GM21381 (cell line): ENCODE measurements around the gene SERPINE2.

Experiments
- ATAC-seq: cut with Tn5 transposase; IDR thresholded peaks from one replicate; pipeline ENCODE4 v1.9.1; 2021; ENCODE audit warnings: mild to moderate bottlenecking, moderate library complexity; ENCODE audit not compliant: unreplicated experiment

The SERPINE2 gene, protein sequence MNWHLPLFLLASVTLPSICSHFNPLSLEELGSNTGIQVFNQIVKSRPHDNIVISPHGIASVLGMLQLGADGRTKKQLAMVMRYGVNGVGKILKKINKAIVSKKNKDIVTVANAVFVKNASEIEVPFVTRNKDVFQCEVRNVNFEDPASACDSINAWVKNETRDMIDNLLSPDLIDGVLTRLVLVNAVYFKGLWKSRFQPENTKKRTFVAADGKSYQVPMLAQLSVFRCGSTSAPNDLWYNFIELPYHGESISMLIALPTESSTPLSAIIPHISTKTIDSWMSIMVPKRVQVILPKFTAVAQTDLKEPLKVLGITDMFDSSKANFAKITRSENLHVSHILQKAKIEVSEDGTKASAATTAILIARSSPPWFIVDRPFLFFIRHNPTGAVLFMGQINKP

DNA sequence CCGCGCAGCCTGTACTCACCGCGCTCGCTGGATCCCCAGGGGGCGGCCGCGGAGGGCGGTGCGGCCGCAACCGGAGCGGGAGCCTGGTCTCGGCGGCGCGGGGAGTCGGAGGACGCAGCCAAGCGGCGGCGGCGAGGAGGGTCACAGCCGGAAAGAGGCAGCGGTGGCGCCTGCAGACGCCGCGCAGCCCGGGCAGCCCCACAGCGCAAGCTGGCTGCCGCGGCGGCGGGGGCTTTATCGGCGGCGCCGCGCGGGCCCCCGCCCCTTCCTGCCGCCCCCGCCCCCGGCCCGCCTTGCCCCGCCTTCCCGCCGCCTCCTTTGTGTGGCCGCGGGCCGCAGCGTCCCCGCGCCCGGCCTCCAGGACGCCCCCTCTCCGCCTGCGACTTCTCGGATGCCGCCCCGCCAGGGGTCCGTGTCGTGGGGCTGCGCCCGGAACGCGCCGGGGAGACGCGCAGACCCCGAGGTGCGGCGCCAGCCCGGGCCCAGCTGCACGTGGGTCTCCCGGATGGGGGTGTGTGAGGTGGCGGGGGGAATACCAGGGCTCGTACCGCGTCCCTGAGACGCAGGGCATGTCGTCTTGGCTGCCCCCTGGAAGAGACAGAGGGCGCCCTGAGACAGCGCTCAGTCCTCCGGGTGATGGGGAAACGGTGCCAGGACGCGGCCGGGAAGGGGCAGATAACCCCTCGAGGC, at the start of gene SERPINE2:
SERPINE2 (minus strand) TSS at position 207 of the 690 bp plus-strand sequence. CDS start 37,386 bp downstream, outside the sequence.
- peak; percentile 60 for ATAC-seq

DNA sequence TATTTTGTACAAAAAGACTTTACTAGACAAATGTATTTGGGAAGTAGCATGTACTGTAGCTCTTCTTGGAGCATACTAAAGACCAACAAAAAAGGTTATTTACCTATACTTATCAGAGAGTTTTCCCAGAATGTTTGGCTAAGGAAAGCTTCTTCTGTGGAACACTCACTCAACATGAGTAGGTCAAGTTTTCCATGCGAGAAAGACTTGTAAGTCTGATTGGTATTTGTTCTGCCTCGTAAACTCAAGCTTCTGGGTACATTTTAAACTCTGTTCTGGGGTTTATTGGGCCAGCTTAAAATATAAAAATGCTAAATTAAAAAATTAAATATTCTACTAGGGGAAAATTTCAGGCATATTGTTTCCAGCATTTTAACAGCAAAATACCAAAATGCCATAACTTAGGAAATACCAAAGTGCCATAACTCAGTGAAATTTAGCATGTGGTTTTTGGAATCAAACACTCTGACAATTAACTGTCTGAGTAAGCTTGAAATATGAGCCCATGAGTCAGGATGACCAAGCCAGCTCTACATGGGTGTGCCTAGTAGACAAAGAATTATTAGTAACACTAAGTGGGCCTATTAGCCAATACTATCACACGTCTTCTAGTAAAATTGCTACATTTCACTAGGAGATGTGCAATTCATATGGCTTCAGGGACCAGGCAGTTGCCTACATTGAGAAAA, 47.3 kb upstream of the SERPINE2 start:
- ATAC-seq, result no peak

DNA sequence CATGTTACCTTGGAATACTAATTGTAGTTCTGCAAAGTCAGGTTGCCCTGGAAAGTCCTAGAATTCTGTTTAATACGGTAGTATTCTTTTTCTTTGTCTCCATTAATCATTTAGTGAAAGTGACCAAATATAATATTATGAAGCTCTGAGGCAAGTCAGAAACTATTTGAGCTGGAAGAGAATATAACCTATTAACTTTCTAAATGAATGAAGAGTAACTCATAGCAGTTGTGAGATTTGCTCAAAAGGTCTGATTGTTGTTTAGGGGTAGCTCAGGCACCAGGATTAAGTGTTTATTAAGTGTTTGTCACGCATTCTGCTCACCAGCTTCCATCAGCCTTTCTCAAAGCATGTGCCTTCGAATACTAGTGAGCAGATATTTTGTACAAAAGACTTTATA, 46.7 kb upstream of the SERPINE2 start:
- no peak for ATAC-seq

DNA sequence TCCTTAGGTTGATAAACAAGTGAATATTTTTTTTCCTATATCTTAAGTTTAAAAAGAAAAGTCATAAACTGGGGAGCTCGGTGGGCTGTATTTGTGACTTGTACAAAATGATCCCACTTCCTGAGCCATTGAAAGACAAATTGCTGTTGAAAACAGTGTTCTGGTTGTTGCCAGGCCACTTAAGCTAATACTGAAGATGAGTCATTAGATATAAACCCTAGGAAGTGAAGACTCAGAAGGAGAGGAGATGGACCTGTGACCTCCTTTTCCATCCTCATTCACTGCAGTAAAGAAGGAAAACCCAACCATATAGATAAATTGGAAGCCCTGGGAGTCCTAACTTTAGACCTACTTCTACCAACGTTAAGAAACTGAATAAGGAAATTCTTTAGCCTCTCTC, 46.2 kb upstream of the SERPINE2 start:
- ATAC-seq, result no peak

DNA sequence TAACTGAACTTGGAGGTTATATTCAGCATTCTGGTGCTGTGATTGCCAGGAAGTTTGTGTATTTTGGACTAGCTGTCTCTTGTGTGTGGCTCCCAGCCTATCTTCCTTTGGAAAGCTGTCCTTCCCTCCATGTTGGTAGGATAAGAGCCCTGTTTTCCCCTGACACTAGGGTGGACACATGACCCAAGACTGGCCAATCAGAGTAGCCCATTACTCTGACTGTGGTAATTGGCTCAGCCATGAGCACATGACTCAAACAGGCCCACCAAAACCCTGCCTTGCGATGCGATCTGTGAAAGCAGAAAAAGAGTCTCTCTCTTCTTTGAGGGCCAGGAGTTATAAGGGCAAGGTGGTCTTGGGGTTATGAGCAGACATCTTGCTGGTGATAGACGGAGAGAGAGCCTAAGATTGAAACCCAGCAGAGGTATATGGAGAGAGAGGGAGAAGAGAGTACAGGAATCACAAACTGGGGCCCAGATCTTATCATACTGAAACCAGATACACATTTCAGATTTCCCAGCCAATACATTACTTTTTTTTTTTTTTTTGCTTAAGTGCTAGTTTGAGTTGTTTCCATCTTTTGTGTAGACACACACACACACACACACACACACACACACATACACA, 45.3 kb upstream of the SERPINE2 start:
- no peak for ATAC-seq

DNA sequence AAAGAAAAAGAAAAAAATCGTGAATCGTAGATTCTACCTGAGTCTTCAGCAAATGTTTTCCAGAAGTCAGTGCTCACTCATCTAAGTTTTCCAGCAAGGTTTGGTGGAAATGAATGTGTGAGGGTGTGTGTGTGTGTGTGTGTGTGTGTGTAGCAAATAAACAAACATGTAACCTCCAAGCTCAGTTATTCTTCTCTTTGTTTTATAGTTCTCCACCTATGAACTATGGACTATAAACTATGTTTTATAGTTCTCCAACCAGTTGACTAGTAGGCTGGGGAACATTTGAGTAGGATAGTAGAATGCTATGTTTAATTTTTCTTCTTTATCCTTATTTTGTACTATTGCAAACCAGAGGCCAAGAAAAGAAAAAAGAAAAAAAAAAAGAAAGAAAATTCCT, 44.6 kb upstream of the SERPINE2 start:
- ATAC-seq, result no peak

DNA sequence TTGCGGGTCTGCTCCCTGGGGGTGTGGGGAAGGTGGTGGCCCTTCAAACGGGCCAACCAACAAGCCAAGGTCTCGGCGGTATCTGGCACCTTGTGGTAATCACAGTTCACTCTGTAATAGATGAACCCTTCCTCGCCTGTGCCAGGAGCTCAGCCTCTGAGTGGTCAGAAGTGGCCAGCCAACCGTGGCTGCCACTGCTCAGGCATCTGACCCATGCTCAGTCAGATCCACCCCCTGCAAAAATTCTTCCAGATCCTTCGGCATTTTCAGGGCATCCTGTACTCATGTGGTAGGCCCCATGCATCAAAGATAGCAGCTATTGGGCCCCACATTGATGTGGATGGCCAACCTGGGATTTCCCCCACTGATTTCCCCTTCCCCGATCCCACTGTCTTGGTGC, 39.6 kb upstream of the SERPINE2 start:
- no peak for ATAC-seq

DNA sequence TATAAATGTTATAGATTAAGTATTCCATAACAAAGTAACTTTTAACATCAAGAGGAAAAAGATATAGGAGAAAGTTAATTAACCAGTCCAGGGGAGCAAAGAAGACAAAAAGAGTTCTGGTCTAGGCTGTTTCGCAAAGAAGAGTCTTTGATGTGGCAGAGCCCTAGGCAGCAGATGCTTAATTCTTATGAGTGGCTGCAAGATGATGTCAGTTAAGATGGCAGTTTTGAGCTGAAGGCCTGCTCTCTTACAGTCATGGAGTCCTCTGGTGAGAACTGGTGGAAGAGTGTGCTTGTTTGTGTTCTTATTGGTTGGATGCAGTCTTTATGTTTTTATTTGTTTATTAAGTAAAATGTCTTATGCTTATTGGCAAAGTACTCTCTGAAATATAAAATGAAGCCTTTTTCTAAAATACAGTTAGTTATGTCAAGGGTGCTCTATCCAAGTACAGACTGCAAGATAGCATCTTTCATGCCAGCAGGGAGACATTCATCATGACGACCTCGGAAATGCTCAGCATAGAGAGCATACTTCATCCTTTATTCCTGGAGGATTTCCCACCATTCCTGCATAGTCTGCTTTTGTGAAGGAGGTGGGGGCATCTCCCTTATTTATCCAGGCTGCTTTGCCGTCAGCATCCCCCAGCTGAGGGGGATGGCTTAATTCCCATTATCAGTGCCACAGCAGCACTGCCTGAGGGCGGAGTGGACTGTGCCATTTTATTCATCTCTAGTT, 38.9 kb upstream of the SERPINE2 start:
- no peak for ATAC-seq

DNA sequence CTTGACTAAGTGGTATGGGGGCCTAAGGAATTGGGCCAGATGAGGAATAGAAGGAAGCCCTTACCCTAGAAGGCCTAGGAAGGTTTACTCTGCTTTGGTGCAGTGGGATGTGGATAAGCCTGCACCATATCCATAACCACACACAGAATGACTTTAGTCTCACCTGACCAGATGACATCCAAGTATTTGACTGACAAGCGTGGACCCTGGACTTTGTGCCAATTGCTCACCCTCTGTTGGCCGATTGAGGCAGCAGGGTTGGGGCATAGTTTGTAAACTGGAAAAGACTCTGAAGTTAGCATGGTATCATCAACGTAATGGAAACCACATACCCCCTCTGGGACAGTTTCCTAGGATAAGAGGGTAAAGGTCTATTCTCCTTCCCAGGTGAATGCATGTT, 36.5 kb upstream of the SERPINE2 start:
- ATAC-seq, result no peak

DNA sequence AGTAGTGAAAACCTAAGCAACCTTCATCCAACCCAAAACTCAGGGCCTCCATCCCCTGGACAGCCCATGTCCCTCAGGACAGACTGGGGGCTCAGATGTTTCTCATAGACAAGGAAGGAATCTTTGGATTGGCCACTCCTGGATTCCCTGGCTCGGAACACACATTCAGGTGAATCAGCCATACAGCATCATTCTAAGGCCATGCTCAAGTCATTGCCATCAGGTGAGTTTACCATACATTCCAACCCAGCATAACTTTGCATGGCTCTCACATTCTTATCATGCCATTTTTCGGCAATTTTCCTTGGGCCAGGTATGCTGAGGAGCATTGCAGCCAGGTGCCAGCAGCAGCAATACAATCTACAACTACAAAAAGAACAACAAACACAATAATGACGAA, 34.6 kb upstream of the SERPINE2 start:
- ATAC-seq, result no peak

DNA sequence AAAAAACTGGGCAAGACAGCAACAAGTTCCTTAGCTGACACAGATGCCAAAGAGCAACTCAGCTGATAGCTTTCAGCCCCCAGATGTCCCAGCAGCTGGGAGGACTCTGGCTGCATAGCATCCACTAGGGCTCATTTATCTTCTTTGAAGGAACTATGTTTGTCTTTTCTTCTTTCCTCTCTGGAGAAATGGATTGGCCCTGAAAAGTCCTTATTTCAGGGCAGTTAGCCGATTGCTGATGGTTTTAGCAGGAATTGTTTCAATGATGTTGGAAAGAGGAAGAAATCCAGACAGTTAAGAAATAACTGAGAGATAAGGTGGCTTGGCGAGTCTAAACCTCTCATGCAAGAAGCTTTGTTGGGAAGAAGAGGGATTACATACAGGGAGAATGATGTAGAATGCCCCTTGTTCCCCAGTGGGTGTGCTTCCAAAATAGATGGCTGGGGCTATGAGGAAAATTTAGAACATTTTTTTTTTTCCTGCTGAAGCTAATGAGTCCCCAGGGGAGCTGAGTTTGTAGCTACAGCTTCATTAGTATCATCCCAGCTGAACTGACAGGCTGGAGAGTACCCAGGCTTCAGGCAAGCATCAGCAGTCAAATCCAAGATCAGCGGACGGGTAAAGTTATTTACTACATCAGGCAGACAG, 33.6 kb upstream of the SERPINE2 start:
- no peak for ATAC-seq

DNA sequence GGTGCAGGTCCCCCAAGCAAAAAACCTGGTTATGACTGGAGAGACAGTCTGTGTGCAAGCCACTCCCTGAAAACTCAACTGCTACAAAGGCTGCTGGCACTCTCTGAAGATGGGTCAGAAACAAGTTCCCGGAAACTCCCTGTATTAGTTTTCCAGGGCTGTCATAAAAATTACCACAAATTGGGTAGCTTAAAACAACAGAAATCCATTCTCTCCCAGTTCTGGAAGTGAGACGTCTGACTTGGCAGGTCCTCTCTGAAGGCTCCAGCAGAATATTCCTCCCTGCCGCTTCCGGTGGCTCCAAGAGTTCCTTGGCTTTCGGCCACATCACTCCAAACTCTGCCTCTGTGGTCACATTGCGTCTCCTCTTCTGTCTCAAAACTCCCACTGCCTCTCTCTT, 30.1 kb upstream of the SERPINE2 start:
- no peak for ATAC-seq

DNA sequence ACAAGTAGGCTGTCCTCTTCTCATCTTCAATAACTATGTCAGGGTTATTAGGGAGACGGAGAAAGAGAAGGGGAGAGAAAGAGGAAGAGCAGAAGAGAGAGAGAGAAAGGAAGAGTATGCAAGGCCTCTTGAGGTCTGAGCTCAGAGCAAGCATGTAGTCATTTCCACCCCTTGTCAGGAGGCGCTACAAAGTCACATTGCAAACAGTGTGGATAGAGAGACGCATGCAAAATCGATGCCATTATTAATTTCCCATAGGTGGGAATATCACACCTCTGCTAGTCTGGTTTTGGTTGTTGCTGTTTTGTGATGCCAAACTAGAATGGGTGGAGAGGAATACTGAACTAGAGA, 24.2 kb upstream of the SERPINE2 start:
- no peak for ATAC-seq

DNA sequence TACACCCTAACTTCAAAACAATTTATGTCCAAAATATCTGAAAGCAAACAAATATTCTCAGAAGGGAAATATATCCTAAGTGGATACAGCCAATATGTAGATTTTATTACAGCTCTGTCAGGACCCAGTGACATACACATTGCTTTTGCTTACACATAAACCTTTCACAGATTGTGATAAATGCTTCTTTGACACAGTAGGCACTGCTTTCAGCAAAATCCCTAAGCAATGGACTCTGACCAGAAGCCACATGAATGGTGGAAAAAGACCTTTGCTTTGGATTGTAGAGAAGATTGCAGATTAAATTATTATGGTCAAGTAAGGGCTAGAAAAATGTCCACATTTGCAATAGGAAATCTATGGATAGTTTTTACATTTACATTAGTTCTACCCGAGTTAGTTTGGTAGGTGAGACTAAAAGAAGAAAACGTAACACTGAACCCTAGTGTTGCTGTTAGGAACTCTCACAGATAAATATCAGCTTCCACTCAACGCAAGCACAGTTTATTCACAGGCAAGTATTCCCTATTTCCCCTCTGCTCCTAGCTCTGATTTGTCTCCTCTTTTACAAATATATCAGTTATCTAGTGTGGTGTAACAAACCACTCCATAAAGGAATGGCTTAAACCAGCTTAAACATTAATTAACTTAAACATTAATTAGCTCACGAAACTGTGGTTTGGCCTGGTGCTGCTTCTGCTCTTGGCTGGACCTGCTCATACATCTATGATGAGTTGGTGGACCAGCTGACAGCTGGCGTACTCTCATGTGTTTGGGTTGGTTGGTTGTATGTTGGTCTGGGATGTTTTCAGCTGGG, 23.6 kb upstream of the SERPINE2 start:
- ATAC-seq, result peak; percentile 65

DNA sequence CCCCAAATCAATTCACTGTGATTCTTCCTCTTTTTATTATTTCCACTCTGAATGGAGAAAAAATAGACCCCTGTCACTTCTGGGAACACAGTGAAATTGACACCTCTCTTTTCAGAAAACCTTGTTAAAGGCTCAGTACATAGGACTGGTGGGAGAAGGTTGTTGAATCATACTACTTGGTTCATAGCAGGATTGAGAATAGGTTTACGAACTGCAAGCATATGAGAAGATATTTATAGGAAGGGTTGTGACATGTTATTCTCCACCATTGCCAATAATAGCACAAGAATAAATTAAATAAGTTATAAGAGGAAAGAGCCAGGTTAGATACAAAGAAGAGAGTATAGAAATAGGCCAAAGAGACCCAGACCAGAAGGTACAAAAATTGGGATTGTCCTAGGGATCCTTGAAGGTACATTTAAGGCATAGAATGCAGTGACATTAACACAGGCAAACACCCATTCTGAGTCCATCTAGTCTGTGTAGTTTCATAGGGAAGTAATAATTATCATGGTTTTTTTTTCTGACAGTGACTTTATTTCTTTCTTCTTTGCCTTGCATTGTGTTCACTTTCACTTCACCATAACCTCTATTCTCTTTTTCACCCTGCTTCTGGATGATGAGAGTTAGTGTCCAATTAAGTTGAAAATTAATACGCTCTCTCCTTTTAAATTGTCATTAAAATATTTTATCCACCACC, 21.8 kb upstream of the SERPINE2 start:
- no peak for ATAC-seq

DNA sequence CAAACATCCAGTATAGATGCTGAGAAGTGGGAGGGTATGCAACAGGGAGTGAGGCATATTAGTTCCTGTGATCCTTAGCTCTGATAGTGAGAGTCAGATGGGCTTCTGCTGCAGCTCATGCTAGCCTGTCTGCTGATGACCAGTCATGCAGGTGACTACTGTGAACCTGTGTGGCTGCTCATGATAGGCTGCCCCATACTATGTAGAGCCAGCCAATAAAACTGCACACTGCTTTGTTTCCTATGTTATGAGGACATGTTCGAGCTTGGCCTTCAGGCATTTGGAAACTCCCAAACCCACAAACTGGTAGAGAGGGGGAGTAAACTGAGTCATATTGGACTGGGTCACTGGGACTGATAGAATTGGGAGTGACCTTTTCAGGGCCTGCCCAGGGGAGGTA, 20.1 kb upstream of the SERPINE2 start:
- ATAC-seq, result no peak

DNA sequence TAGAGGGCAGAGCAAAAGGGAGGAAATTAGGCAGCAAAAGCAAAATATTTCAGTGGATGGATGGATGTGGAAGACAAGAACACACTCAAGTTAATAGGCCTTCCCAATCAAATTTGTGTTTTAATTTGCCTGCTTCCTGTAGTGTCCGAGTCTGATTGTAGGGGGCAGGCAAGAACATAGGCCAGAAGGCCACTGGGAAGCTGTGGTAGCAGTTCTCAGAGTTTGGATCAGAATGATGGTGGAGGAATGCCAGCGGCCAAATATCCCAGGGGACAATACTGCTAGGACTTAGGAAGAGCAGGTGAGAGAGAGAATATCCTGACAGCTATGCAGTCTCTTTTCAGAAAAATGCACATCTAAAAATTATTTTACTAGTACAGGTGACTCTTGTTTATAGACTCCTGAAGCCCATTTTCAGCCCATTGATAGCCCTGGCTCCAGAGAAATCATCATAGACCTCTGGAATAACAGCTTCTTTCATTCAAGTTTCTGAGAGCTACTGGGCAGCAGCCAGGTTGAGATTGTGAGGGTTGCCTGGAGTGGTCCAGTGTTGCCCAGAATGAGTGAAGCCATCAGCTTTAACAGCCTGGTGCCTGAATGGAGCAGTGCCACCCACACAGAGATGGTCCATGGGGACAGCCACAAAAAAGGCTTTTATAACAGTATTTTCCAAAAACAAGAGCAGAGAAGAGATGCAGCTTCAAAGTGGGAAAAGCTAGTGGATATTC, 19.1 kb upstream of the SERPINE2 start:
- ATAC-seq, result no peak

DNA sequence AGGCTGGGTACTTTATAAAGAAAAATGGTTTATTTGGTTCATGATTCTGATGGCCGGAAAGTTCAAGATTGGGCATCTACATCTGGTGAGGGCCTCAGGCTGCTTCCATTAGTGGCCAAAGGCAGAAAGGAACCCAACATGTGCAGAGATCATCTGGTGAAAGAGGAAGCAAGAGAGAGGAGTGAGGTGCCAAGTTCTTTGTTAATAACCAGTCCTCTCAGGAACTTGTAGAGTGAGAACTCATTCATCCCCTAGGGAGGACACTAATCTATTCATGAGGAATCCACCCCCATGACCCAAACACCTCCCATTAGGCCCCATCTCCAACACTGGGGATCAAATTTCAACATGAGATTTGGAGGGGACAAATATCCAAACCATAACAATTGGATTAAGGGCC, 17.8 kb upstream of the SERPINE2 start:
- no peak for ATAC-seq
